Mucosa of rectum (tissue), 2 donors: ENCODE data around the gene CETN2.
"Not testable (repeated sequence)": the region's sequence is repeated elsewhere in the genome, so short reads cannot be mapped to it uniquely, and the experiment has no call there.

ENCODE experiments used
- H3K27ac ChIP-seq, 2 donors: one replicate each; pipeline ENCODE4 v1.7.0; 2013; ENCODE audit warnings: inconsistent platforms in 2 of 2, low read depth in 2 of 2, low read length in 2 of 2
- H3K27me3 ChIP-seq, 2 donors: one replicate each; pipeline ENCODE4 v1.7.0; 2013; ENCODE audit warnings: low read length in 2 of 2; ENCODE audit not compliant: control insufficient read depth in 2 of 2, insufficient read depth in 2 of 2
- H3K36me3 ChIP-seq, 2 donors: one replicate each; pipeline ENCODE4 v1.7.0; 2013; ENCODE audit warnings: low read length in 2 of 2; ENCODE audit not compliant: control insufficient read depth in 2 of 2, insufficient read depth in 2 of 2
- H3K4me1 ChIP-seq, 2 donors: one replicate each; pipeline ENCODE4 v1.7.0; 2013; ENCODE audit warnings: low read length in 2 of 2, mild to moderate bottlenecking in 1 of 2; ENCODE audit not compliant: control insufficient read depth in 2 of 2, insufficient read depth in 2 of 2
- H3K4me3 ChIP-seq, 2 donors: one replicate each; pipeline ENCODE4 v1.7.0; 2013; ENCODE audit warnings: low read length in 2 of 2
- H3K9ac ChIP-seq, 2 donors: one replicate each; pipeline ENCODE4 v1.7.0; 2013; ENCODE audit warnings: low read length in 2 of 2, low read depth in 1 of 2, mild to moderate bottlenecking in 1 of 2
- H3K9me3 ChIP-seq, 2 donors: one replicate each; pipeline ENCODE4 v1.7.0; 2013; ENCODE audit warnings: low read length in 2 of 2; ENCODE audit not compliant: control insufficient read depth in 2 of 2
- donor health status: healthy.
- donor health status: Normal muscosa, but diverticular disease.

Gene CETN2

DNA sequence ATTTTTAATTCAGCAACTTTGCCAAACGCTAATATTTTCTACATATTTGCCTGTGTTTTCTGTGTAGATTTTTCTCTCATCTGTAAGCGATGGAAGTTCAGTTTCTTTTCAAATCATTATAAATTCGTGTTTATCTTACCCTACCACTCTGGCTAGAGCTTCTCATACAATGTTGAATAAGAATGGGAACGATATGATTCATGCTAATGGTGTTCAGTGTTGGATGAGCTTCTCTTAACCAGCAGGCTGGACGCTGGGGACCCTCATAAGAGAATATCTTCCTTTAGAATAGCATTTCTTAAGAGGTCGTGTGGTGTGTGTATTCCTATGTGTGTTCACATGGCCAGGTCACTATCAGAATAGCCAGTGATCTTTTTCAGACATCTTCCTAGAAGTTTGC lies 31.3 kb upstream of the CETN2 start:
- H3K9ac ChIP-seq = no peak overlapping the region
- H3K4me3 ChIP-seq = no peak overlapping the region
- H3K36me3 ChIP-seq = peaks cover 4 to 19% of the 10 kb centered on the region in 2 donors
- no peaks in the 10 kb centered on the region for H3K4me1 ChIP-seq
- H3K27ac ChIP-seq = no peak overlapping the region
- H3K27me3 ChIP-seq = no peaks in the 10 kb centered on the region
- no peaks in the 10 kb centered on the region for H3K9me3 ChIP-seq

DNA sequence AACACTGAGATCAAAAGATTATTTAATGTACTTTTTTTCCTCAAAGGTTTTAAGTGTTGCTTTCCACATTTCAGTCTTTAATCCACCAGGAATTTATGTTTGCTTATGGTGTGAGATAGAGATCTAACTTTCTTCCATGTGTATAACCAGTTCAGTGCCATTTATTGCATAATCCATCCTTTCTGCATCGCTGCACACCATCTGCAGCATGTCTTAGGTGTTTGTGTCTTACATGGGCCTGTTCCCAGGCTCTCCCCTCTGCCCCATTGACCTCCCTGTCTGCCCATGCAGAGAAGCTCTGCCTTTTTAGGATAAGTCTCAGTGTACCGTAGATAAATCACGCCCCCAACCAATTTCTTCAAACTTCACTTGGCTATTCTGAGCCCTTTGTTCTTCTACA lies 30.6 kb upstream of the CETN2 start:
- no peaks in the 10 kb centered on the region for H3K4me1 ChIP-seq
- peaks cover 0 to 19% of the 10 kb centered on the region in 2 donors for H3K36me3 ChIP-seq
- H3K27me3 ChIP-seq = no peaks in the 10 kb centered on the region
- H3K27ac ChIP-seq = no peak overlapping the region
- no peak overlapping the region for H3K9ac ChIP-seq
- H3K9me3 ChIP-seq = no peaks in the 10 kb centered on the region
- H3K4me3 ChIP-seq = no peak overlapping the region

DNA sequence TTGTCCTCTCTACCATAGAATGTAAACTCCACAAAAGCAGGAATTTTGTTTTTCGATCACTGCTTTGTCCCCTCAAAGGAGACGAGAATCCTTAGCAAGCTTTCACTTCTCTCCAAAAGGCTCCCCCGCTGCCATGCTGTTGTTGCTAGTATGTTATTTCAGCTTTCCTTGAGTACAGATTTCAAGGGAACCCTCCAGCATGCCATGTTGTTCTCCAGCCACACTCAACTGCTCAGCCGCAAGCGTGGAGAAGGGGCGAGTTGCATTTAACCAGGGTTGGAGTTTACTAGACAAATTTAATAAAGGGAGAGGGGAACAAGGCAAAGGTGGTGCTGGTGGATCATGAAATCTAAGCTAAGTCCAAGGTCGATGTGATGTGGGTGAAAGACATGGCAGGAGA lies 23.4 kb upstream of the CETN2 start:
- Histone ChIP-seq H3K36me3 (peaks cover 4 to 22% of the 10 kb centered on the region in 2 donors), H3K4me3 (no peak overlapping the region), H3K4me1 (no peaks in the 10 kb centered on the region), H3K9ac (no peak overlapping the region), H3K9me3 (no peaks in the 10 kb centered on the region), H3K27me3 (no peaks in the 10 kb centered on the region), H3K27ac (no peak overlapping the region)

DNA sequence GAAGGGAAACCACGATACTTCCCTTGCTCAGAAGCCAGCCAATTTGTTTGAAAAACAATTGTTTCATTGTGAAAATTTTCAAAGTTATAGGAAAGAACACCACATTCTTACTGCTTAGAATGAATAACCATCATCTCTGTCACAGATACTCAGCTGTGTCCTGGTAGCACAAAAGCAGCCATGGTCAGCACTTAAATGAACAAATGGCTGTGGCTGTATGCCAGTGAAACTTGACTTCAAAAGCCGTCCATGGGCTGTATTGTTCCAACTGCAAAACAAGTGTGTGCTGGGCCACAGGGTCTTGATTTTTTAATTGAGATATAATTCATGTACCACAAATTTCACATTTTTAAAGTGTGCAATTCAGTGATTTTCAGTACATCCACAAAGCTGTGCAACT lies 19.9 kb upstream of the CETN2 start:
- Histone ChIP-seq H3K36me3 (peaks cover 4 to 16% of the 10 kb centered on the region in 2 donors), H3K27me3 (no peaks in the 10 kb centered on the region), H3K9ac (no peak overlapping the region), H3K4me3 (no peak overlapping the region), H3K4me1 (no peaks in the 10 kb centered on the region), H3K9me3 (no peaks in the 10 kb centered on the region), H3K27ac (no peak overlapping the region)

DNA sequence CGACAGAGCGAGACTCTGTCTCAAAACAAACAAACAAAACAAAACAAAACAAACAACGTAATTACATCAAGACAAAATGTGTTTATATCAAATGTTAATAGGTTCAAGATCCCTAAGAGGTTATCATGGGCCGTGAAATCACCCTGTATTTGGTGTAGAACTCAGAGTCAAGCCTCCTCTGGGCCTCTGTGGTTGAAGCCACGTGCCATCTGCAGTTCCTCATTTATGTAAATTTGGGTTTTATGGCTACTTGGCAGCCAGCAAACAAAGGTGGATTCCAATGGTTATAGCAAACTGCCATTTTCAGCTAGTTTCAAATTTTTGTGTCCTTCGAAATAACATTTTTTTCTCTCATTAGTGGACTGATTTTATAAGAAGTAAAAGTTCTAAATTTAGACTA lies 16.7 kb upstream of the CETN2 start:
- no peaks in the 10 kb centered on the region for H3K9me3 ChIP-seq
- H3K36me3 ChIP-seq = peaks cover 4 to 13% of the 10 kb centered on the region in 2 donors
- H3K4me1 ChIP-seq = no peaks in the 10 kb centered on the region
- no peak overlapping the region for H3K4me3 ChIP-seq
- H3K27me3 ChIP-seq = no peaks in the 10 kb centered on the region
- H3K27ac ChIP-seq = no peak overlapping the region
- no peak overlapping the region for H3K9ac ChIP-seq

DNA sequence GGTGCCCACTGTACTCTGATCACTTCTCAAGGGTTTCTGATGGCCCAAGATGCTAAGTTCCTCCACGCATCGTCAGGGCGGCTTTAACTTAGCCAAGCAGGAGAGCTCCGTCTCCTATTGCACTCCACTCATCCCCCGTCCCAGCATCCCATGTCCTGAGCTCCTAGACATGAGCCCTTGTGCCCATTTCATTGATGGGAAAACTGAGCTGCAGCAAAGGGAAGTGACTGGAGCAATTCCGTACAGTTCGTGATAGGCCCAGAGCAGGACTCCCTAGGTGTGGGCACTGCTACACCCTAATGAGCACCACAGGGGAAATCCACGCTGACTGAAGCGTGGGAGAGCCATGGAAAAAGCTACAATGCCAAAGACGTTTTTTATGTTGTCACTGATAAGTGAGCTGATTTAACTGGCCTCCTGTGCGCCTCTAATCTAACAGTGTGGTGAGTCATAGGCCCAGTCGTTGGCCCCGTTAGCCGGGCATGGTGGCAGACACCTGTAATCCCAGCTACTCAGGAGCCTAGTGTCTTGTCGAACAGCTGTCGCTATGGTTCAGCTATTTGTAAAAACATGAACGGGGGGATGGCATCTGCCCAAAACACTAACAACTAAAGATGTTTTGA lies 15.2 kb upstream of the CETN2 start:
- Histone ChIP-seq H3K4me1 (no peaks in the 10 kb centered on the region), H3K4me3 (no peak overlapping the region), H3K27ac (no peak overlapping the region), H3K36me3 (peaks cover 0 to 8% of the 10 kb centered on the region in 2 donors), H3K9me3 (no peaks in the 10 kb centered on the region), H3K9ac (no peak overlapping the region), H3K27me3 (no peaks in the 10 kb centered on the region)

DNA sequence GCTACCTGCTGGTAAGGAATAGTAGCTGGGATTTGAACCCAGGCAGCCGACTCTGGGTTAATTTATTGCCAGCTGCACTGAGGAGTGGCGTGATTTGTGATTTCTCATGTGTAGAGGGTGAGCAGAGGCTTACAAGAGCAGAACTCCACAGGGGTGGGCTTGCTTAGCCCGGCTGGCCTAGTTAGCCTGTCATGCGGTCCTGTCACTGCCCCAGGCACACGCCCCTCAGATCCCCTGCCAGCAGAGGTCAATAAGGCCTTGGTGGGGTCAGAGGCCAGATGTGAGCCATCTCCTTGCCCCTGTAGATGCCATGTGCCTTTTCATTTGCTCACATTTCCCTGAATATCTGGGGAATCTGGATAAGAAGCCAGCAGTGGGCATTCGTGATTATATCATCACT lies 13.7 kb upstream of the CETN2 start:
- H3K4me3 ChIP-seq = no peak overlapping the region
- H3K9me3 ChIP-seq = no peaks in the 10 kb centered on the region
- H3K27ac ChIP-seq = no peak overlapping the region
- no peaks in the 10 kb centered on the region for H3K4me1 ChIP-seq
- H3K36me3 ChIP-seq = peaks cover 0 to 2% of the 10 kb centered on the region in 2 donors
- H3K9ac ChIP-seq = no peak overlapping the region
- H3K27me3 ChIP-seq = no peaks in the 10 kb centered on the region

DNA sequence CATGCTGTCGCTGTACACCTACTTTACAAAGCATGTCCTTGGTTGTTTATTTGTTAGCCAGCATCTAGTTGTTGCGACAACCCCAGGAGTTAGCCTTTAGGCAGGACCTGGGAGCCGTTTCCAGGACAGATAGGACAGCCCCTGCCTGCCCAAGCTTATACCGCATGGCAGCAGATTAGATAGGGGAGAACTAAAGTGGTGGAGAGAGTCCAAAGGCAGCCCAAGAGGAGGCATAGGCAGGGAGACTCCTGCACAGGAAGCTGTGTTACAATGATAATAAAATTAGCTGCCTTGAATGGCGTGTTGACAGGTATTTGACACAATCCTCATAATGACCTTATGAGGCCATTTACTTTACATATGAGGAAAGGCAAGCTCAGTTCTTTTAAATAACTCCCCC lies 13.3 kb upstream of the CETN2 start:
- H3K4me3 ChIP-seq = no peak overlapping the region
- peaks cover 0 to 2% of the 10 kb centered on the region in 2 donors for H3K36me3 ChIP-seq
- no peak overlapping the region for H3K27ac ChIP-seq
- H3K9ac ChIP-seq = no peak overlapping the region
- no peaks in the 10 kb centered on the region for H3K27me3 ChIP-seq
- H3K9me3 ChIP-seq = no peaks in the 10 kb centered on the region
- no peaks in the 10 kb centered on the region for H3K4me1 ChIP-seq

DNA sequence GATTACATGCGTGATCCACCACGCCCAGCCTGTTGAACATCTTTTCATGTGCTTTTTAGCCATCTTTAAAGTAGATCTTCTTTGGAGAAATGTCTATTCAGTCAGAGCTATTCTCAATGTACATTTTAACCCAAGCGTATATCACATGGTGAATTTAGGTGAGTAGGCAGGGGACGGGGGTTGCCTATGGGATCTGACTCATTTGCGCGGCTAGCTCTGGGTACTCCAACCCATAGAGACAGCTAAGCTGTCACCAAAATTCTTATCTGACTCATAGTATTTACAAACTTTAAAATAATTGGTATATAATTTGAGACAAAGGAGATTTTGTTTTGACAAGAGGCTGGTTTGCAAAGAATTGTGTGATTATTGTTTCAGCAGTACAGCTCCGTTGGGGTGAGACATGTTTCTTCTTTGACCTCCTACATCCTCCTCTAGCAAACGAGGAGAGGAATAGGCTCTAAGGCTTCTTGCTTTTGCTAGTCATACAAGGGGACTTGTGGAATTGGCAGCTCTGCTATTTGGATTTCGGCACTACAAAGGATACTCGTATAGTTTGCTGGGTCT lies 12.3 kb upstream of the CETN2 start:
- no peaks in the 10 kb centered on the region for H3K27me3 ChIP-seq
- no peak overlapping the region for H3K4me3 ChIP-seq
- H3K36me3 ChIP-seq = peaks cover 0 to 2% of the 10 kb centered on the region in 2 donors
- H3K9me3 ChIP-seq = no peaks in the 10 kb centered on the region
- no peak overlapping the region for H3K27ac ChIP-seq
- H3K4me1 ChIP-seq = no peaks in the 10 kb centered on the region
- no peak overlapping the region for H3K9ac ChIP-seq

DNA sequence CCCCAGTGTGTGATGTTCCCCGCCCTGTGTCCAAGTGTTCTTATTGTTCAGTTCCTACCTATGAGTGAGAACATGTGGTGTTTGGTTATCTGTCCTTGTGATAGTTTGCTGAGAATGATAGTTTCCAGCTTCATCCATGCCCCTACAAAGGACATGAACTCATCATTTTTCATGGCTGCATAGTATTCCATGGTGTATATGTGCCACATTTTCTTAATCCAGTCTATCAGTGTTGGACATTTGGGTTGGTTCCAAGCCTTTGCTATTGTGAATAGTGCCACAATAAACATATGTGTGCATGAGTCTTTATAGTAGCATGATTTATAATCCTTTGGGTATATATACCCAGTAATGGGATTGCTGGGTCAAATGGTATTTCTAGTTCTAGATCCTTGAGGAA lies 4.9 kb upstream of the CETN2 start:
- not testable (repeated sequence) for H3K36me3 ChIP-seq, H3K9ac ChIP-seq, H3K27me3 ChIP-seq, H3K27ac ChIP-seq, H3K4me1 ChIP-seq, H3K4me3 ChIP-seq, H3K9me3 ChIP-seq
